HFFc6 (cell line): ENCODE data around the gene GP1BB. TPM values are rescaled to one million over a fixed set of nuclear protein-coding genes. Genes with fewer than 3 reads are reported as not detected.

Experiments used
- DNase-seq: peaks from one replicate; pipeline ENCODE4 v3.0.0-alpha.2; 2018
- H3K27ac Mint-ChIP-seq: 2 replicates; pipeline ENCODE4 v1.8.0; 2020; ENCODE audit warnings: mild to moderate bottlenecking, mixed read lengths
- H3K27me3 Mint-ChIP-seq: 2 replicates; pipeline ENCODE4 v1.8.0; 2021; ENCODE audit warnings: mild to moderate bottlenecking, moderate library complexity, mixed read lengths; ENCODE audit not compliant: insufficient read depth
- H3K36me3 Mint-ChIP-seq: 2 replicates; pipeline ENCODE4 v1.8.0; 2021; ENCODE audit warnings: low read depth, mixed read lengths
- H3K4me1 Mint-ChIP-seq: 2 replicates; pipeline ENCODE4 v1.8.0; 2020; ENCODE audit warnings: low read depth, mixed read lengths
- H3K4me3 Mint-ChIP-seq: 2 replicates; pipeline ENCODE4 v1.8.0; 2020; ENCODE audit warnings: mild to moderate bottlenecking, moderate library complexity, mixed read lengths
- H3K9me3 Mint-ChIP-seq: 2 replicates; pipeline ENCODE4 v1.8.0; 2020; ENCODE audit warnings: mild to moderate bottlenecking, mixed read lengths
- total RNA-seq, 6 experiments: library from RNA; stranded (reverse); fragmentation: NEBNext Ultra II Directional; extraction: Animal tissue kit (Norgen Biotek cat#: 25700); gene quantifications; 2 replicates in 1 of 6; 3 replicates in 5 of 6; pipeline ENCODE4 v1.2.3, GENCODE V29; 2021
- TF ChIP-seq, protein P1 (sequence below): fragments of 200-600 bp; sonication (generic); IDR thresholded peaks from 2 replicates; pipeline ENCODE4 v1.5.0; 2021; ENCODE audit warnings: antibody characterized with exemption, mild to moderate bottlenecking

The GP1BB gene
- total RNA-seq, 6 experiments from 2014 or later, result 0.27 to 1.1 (median 0.41) TPM; not detected in 3

- DNase-seq, result no peak
- H3K27me3 Mint-ChIP-seq, result peaks cover 2% of the 10 kb centered on the region
- no peaks in the 10 kb centered on the region for H3K36me3 Mint-ChIP-seq
- peaks cover 4% of the 10 kb centered on the region for H3K9me3 Mint-ChIP-seq
- no peak overlapping the region for H3K4me3 Mint-ChIP-seq
- no peak overlapping the region for H3K27ac Mint-ChIP-seq
- TF ChIP-seq, protein P1, sequence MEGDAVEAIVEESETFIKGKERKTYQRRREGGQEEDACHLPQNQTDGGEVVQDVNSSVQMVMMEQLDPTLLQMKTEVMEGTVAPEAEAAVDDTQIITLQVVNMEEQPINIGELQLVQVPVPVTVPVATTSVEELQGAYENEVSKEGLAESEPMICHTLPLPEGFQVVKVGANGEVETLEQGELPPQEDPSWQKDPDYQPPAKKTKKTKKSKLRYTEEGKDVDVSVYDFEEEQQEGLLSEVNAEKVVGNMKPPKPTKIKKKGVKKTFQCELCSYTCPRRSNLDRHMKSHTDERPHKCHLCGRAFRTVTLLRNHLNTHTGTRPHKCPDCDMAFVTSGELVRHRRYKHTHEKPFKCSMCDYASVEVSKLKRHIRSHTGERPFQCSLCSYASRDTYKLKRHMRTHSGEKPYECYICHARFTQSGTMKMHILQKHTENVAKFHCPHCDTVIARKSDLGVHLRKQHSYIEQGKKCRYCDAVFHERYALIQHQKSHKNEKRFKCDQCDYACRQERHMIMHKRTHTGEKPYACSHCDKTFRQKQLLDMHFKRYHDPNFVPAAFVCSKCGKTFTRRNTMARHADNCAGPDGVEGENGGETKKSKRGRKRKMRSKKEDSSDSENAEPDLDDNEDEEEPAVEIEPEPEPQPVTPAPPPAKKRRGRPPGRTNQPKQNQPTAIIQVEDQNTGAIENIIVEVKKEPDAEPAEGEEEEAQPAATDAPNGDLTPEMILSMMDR, result no peak
- H3K4me1 Mint-ChIP-seq, result no peaks in the 10 kb centered on the region; the same call in 1 of the 2 replicates
Observed at GRCh38 chr22:19732403-19733113, 9.2 kb downstream of the GP1BB start.

- DNase-seq, result no peak
- Mint-ChIP-seq H3K4me3 (no peak overlapping the region), H3K27me3 (peaks cover 2% of the 10 kb centered on the region), H3K4me1 (no peaks in the 10 kb centered on the region; the same call in 1 of the 2 replicates), H3K36me3 (no peaks in the 10 kb centered on the region), H3K9me3 (no peaks in the 10 kb centered on the region), H3K27ac (no peak overlapping the region)
- TF ChIP-seq, protein P1, result no peak
Observed at GRCh38 chr22:19733755-19734154, 10.4 kb downstream of the GP1BB start.

DNA sequence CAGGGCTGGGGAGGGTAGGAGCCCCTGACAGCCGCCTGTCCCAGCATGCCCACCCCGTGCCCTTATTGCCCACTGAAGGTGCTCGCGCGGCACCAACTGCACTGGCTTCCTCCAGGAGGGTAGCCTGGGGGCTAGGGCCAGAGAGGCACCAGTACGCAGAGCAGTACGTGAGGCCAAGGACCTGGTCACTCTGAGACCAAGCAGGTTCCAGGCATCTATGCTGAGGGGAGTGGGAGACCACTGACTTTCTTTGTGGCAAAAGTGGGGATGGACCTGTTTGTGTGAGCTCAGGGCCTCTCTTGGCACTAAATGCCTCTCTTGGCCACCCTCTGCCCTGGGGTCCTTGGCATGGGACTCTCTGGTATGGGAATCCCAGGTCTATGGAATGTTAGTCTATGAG lies 10.8 kb downstream of the GP1BB start:
- H3K36me3 Mint-ChIP-seq, result no peaks in the 10 kb centered on the region
- no peak overlapping the region for H3K27ac Mint-ChIP-seq
- TF ChIP-seq, protein P1, result no peak
- H3K4me3 Mint-ChIP-seq, result no peak overlapping the region
- no peaks in the 10 kb centered on the region; the same call in 1 of the 2 replicates for H3K4me1 Mint-ChIP-seq
- no peaks in the 10 kb centered on the region for H3K9me3 Mint-ChIP-seq
- no peak for DNase-seq
- H3K27me3 Mint-ChIP-seq, result peaks cover 2% of the 10 kb centered on the region

GRCh38 chr22:19734837-19735382 lies 11.6 kb downstream of the GP1BB start:
- TF ChIP-seq, protein P1, result no peak
- Mint-ChIP-seq H3K4me1 (no peaks in the 10 kb centered on the region; the same call in 1 of the 2 replicates), H3K27ac (no peak overlapping the region), H3K36me3 (no peaks in the 10 kb centered on the region), H3K27me3 (peaks cover 2% of the 10 kb centered on the region), H3K9me3 (no peaks in the 10 kb centered on the region), H3K4me3 (no peak overlapping the region)
- no peak for DNase-seq

GRCh38 chr22:19735665-19736510 lies 12.5 kb downstream of the GP1BB start:
- Mint-ChIP-seq H3K27me3 (no peaks in the 10 kb centered on the region; the same call in none of the 2 replicates), H3K4me3 (no peak overlapping the region), H3K27ac (no peak overlapping the region), H3K36me3 (no peaks in the 10 kb centered on the region), H3K4me1 (no peaks in the 10 kb centered on the region), H3K9me3 (no peaks in the 10 kb centered on the region)
- TF ChIP-seq, protein P1, result no peak
- DNase-seq, result no peak
